Measurements from ENCODE around the gene PIGR. TPM values are rescaled to one million over a fixed set of nuclear protein-coding genes. Genes with fewer than 3 reads are reported as not detected.

PIGR gene
- polyA plus RNA-seq, 1 experiment, result not detected

- TF ChIP-seq CTCF (IDR thresholded peaks at IDR 0.05; ENCODE audit: low read depth, low read length), result no peak
- Histone ChIP-seq H3K27ac (ENCODE audit: low read depth, low read length) (no peak overlapping the region), H3K9me3 (ENCODE audit: control insufficient read depth, insufficient read depth, low read length) (no peaks in the 10 kb centered on the region), H3K4me3 (ENCODE audit: low read depth, low read length) (no peak overlapping the region), H3K27me3 (ENCODE audit: control insufficient read depth, insufficient read depth, low read length) (peaks cover 16% of the 10 kb centered on the region)
- POLR2A ChIA-PET, result no interaction called here
- CTCF ChIA-PET, result interaction anchor here (0.8 to 6.0 kb wide), 8 partner anchors 51 to 583 kb away, joined by 3 to 147 read pairs (median 6); partner anchors contain the start of gene IL20
- no peak for DNase-seq (ENCODE audit: low read depth, low spot score)
Measured at GRCh38 chr1:206916000-206916709, 30.1 kb downstream of the PIGR start.

- peaks cover 16% of the 10 kb centered on the region for H3K27me3 ChIP-seq (ENCODE audit: control insufficient read depth, insufficient read depth, low read length)
- ChIA-PET POLR2A (interaction anchor here (0.5 kb wide), 1 partner anchor 191 kb away, joined by 3 read pairs; no protein-coding TSS in a partner anchor), CTCF (interaction anchor here (0.6 to 6.0 kb wide), 5 partner anchors 105 to 584 kb away, joined by 3 to 147 read pairs (median 24); no protein-coding TSS in a partner anchor)
- no peaks in the 10 kb centered on the region for H3K9me3 ChIP-seq (ENCODE audit: control insufficient read depth, insufficient read depth, low read length)
- TF ChIP-seq CTCF (IDR thresholded peaks at IDR 0.05; ENCODE audit: low read depth, low read length), result no peak
- DNase-seq (ENCODE audit: low read depth, low spot score), result no peak
- H3K4me3 ChIP-seq (ENCODE audit: low read depth, low read length), result no peak overlapping the region
- H3K27ac ChIP-seq (ENCODE audit: low read depth, low read length), result no peak overlapping the region
Measured at GRCh38 chr1:206915030-206915735, 31.1 kb downstream of the PIGR start.

- ChIA-PET POLR2A (no interaction called here), CTCF (interaction anchor here (0.8 to 6.0 kb wide), 10 partner anchors 9 to 307 kb away, joined by 3 to 147 read pairs (median 22); no protein-coding TSS in a partner anchor)
- TF ChIP-seq CTCF (IDR thresholded peaks at IDR 0.05; ENCODE audit: low read depth, low read length), result no peak
- H3K27me3 ChIP-seq (ENCODE audit: control insufficient read depth, insufficient read depth, low read length), result peaks cover 16% of the 10 kb centered on the region
- no peak overlapping the region for H3K4me3 ChIP-seq (ENCODE audit: low read depth, low read length)
- H3K9me3 ChIP-seq (ENCODE audit: control insufficient read depth, insufficient read depth, low read length), result no peaks in the 10 kb centered on the region
- no peak for DNase-seq (ENCODE audit: low read depth, low spot score)
- H3K27ac ChIP-seq (ENCODE audit: low read depth, low read length), result no peak overlapping the region
Measured at GRCh38 chr1:206913766-206914537, 32.3 kb downstream of the PIGR start.

DNA sequence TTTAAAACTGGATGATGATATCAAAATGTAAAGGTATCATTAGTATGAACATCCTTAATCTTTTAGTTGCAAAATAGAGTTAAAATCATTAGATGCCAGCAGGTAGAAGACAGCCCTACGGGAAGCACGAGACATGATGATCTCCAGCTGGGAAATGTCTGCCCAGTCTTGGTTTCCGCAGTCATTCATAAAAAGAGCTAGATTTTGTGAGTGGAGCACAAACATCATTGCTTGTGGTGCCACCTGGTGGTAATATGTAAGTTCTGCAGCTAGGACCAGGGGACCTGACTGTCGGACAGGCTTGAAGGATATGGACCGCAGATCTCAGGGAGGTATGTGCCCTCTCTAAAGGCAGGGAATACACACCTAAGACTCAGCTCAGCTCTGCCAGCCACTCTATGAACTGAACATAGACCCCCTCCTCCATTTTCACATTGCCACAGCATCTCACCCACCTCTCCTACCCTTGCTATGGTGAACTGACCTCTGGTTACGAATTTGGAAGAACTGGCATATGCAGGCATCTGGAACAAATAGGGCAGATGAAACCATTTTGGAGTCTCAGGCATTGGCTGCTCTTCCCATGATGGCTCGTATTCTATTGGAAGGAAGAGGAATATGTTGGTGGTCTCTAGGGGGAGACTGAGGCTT lies 33.7 kb downstream of the PIGR start:
- peaks cover 5% of the 10 kb centered on the region; the same call in 1 of the 2 replicates for H3K9me3 ChIP-seq (ENCODE audit: control insufficient read depth, insufficient read depth, low read length)
- CTCF ChIA-PET, result interaction anchor here (0.5 to 6.0 kb wide), 83 partner anchors 8 to 1140 kb away, joined by 3 to 147 read pairs (median 6); partner anchors contain the start of genes C1orf116, DYRK3, EIF2D and IL10
- H3K27me3 ChIP-seq (ENCODE audit: control insufficient read depth, insufficient read depth, low read length), result peaks cover 14% of the 10 kb centered on the region
- POLR2A ChIA-PET, result interaction anchor here (1.0 kb wide), 1 partner anchor 178 kb away, joined by 4 read pairs; no protein-coding TSS in a partner anchor
- peak; percentile 55 for DNase-seq (ENCODE audit: low read depth, low spot score)
- no peak overlapping the region for H3K27ac ChIP-seq (ENCODE audit: low read depth, low read length)
- H3K4me3 ChIP-seq (ENCODE audit: low read depth, low read length), result no peak overlapping the region
- peak; percentile 80 for TF ChIP-seq CTCF (IDR thresholded peaks at IDR 0.05; ENCODE audit: low read depth, low read length)
